Measurements from ENCODE around the gene CDC42EP5.

GRCh38 chr19:54473892-54474372 is 836 bp upstream of the CDC42EP5 start:
- TF ChIP-seq CTCF (IDR thresholded peaks at IDR 0.05) (no peak), POLR2A (IDR thresholded peaks at IDR 0.05) (no peak)

Data from adrenal gland (tissue), 5 donors.